Measurements from ENCODE around the gene NCAPD2.
"Not testable (repeated sequence)": the region's sequence is repeated elsewhere in the genome, so short reads cannot be mapped to it uniquely, and the experiment has no call there.

The NCAPD2 gene

GRCh38 chr12:6537580-6538419 is 43.9 kb downstream of the NCAPD2 start:
- H3K4me3 ChIP-seq (replicated peaks; ENCODE audit: insufficient read depth, low read length), result peak overlapping the region; percentile 7; the same call in 1 of the 2 replicates
- TF ChIP-seq POLR2AphosphoS5 (IDR thresholded peaks at IDR 0.05; ENCODE audit: low read depth) (peak; percentile 43; the same call in 1 of the 2 replicates), CTCF (IDR thresholded peaks at IDR 0.05; ENCODE audit: insufficient read depth, low read length) (peak; percentile 69)
- H3K27ac ChIP-seq (replicated peaks), result peak overlapping the region; percentile 55

GRCh38 chr12:6538420-6539313 is 44.8 kb downstream of the NCAPD2 start:
- H3K27ac ChIP-seq (replicated peaks), result peak overlapping the region; percentile 55
- TF ChIP-seq SPI1 (IDR thresholded peaks at IDR 0.05; ENCODE audit: borderline replicate concordance, low read depth) (0 out of 2 replicates have a peak, but pooled peaks have one; percentile 11), GABPA (IDR thresholded peaks at IDR 0.05; ENCODE audit: low read depth) (no peak), POLR2AphosphoS5 (IDR thresholded peaks at IDR 0.05; ENCODE audit: low read depth) (peak; percentile 91), CTCF (IDR thresholded peaks at IDR 0.05; ENCODE audit: insufficient read depth, low read length) (no peak), REST (IDR thresholded peaks at IDR 0.05; ENCODE audit: insufficient replicate concordance, low read depth) (no peak)
- H3K27me3 ChIP-seq (ENCODE audit: insufficient read depth, poor library complexity, severe bottlenecking), result no peaks in the 10 kb centered on the region
- DNase-seq (ENCODE audit: low read depth in 1 of 2, low spot score in 1 of 2), result peak; percentile 70 to 80
- no peak overlapping the region for H3K4me3 ChIP-seq (replicated peaks; ENCODE audit: insufficient read depth, low read length)

More at GRCh38 chr12:6537580-6538419, 43.9 kb downstream of the NCAPD2 start:
- peak; percentile 78 to 85 for DNase-seq (ENCODE audit: low read depth in 1 of 2, low spot score in 1 of 2)
- not testable (repeated sequence) for H3K27me3 ChIP-seq (ENCODE audit: insufficient read depth, poor library complexity, severe bottlenecking)

- Histone ChIP-seq H3K27ac (replicated peaks) (no peak overlapping the region; the same call in 1 of the 2 replicates), H3K27me3 (ENCODE audit: insufficient read depth, poor library complexity, severe bottlenecking) (no peaks in the 10 kb centered on the region), H3K4me3 (replicated peaks; ENCODE audit: insufficient read depth, low read length) (no peak overlapping the region)
- DNase-seq (ENCODE audit: low read depth in 1 of 2, low spot score in 1 of 2), result no peak
- no peak for TF ChIP-seq POLR2AphosphoS5 (IDR thresholded peaks at IDR 0.05; ENCODE audit: low read depth)
These were observed 45.4 kb downstream of the NCAPD2 start for GRCh38 chr12:6539314-6539682.

- no peaks in the 10 kb centered on the region for H3K27me3 ChIP-seq (ENCODE audit: insufficient read depth, poor library complexity, severe bottlenecking)
- TF ChIP-seq GABPA (IDR thresholded peaks at IDR 0.05; ENCODE audit: low read depth) (no peak), POLR2AphosphoS5 (IDR thresholded peaks at IDR 0.05; ENCODE audit: low read depth) (no peak), CTCF (IDR thresholded peaks at IDR 0.05; ENCODE audit: insufficient read depth, low read length) (no peak), REST (IDR thresholded peaks at IDR 0.05; ENCODE audit: insufficient replicate concordance, low read depth) (no peak), SPI1 (IDR thresholded peaks at IDR 0.05; ENCODE audit: borderline replicate concordance, low read depth) (no peak)
- DNase-seq (ENCODE audit: low read depth in 1 of 2, low spot score in 1 of 2), result no peak
- no peak overlapping the region for H3K4me3 ChIP-seq (replicated peaks; ENCODE audit: insufficient read depth, low read length)
- no peak overlapping the region for H3K27ac ChIP-seq (replicated peaks)
These were observed 45.8 kb downstream of the NCAPD2 start for GRCh38 chr12:6539707-6540134.

Measured in HL-60 (cell line).